ENCODE measurements around the gene MBOAT2. TPM values are rescaled to one million over a fixed set of nuclear protein-coding genes. Genes with fewer than 3 reads are reported as not detected.

Gene MBOAT2
- total and polyA plus RNA-seq, 2 experiments from 2014 or later: 15.9 to 22.7 TPM

GRCh38 chr2:8867363-8867762, 136.1 kb downstream of the MBOAT2 start (continued):
- TF ChIP-seq ZNF462 (CRISPR knock-in tag; IDR thresholded peaks at IDR 0.05): no peak

GRCh38 chr2:8863331-8863953, 140.0 kb downstream of the MBOAT2 start:
- Histone ChIP-seq H3K79me2 (replicated peaks; ENCODE audit: insufficient read depth) (no peaks in the 10 kb centered on the region), H3K27me3 (ENCODE audit: insufficient read depth) (no peaks in the 10 kb centered on the region), H3K4me3 (no peak overlapping the region), H4K20me1 (replicated peaks; ENCODE audit: insufficient read depth) (no peaks in the 10 kb centered on the region), H3F3A (replicated peaks; ENCODE audit: low read depth) (no peaks in the 10 kb centered on the region), H3K4me1 (ENCODE audit: insufficient read depth) (no peaks in the 10 kb centered on the region), H2AFZ (no peak overlapping the region), H3K9me2 (ENCODE audit: insufficient read depth) (no peaks in the 10 kb centered on the region), H3K4me2 (no peak overlapping the region), H3K27ac (ENCODE audit: low read depth) (no peak overlapping the region), H3K36me3 (ENCODE audit: insufficient read depth) (no peaks in the 10 kb centered on the region)
- Mint-ChIP-seq H3K27me3 (ENCODE audit: insufficient read depth, low read depth, poor library complexity) (no peaks in the 10 kb centered on the region), H3K27ac (no peak overlapping the region), H3K36me3 (ENCODE audit: low read depth) (no peaks in the 10 kb centered on the region), H3K9me3 (no peaks in the 10 kb centered on the region), H3K4me1 (no peaks in the 10 kb centered on the region), H3K4me3 (no peak overlapping the region)
- DNase-seq (ENCODE audit: low spot score): no peak
- no peak for ATAC-seq
- TF ChIP-seq EZH2 (IDR thresholded peaks at IDR 0.05; ENCODE audit: low read depth, unreplicated experiment): no peak
- TF ChIP-seq CREB1 (CRISPR knock-in tag; IDR thresholded peaks at IDR 0.05; ENCODE audit: low read depth): no peak
- TF ChIP-seq POLR2AphosphoS5 (IDR thresholded peaks at IDR 0.05; ENCODE audit: low read depth): no peak
- TF ChIP-seq ZNF331 (CRISPR knock-in tag; IDR thresholded peaks at IDR 0.05; ENCODE audit: low read depth): no peak
- TF ChIP-seq JUNB (IDR thresholded peaks at IDR 0.05; ENCODE audit: unreplicated experiment): no peak
- TF ChIP-seq REST (IDR thresholded peaks at IDR 0.05; ENCODE audit: unreplicated experiment): no peak

Measured in GM23338 (cell line).